Rectal smooth muscle tissue (tissue), 1 donor: ENCODE measurements around the gene AP3S1.

Experiments used
- H3K27ac ChIP-seq: one replicate; pipeline ENCODE4 v1.7.0; 2013; ENCODE audit warnings: low read depth, low read length, inconsistent platforms
- H3K27me3 ChIP-seq: one replicate; pipeline ENCODE4 v1.7.0; 2013; ENCODE audit warnings: low read length; ENCODE audit not compliant: control insufficient read depth, insufficient read depth
- H3K36me3 ChIP-seq: one replicate; pipeline ENCODE4 v1.7.0; 2013; ENCODE audit warnings: low read length; ENCODE audit not compliant: control insufficient read depth, insufficient read depth
- H3K4me1 ChIP-seq: one replicate; pipeline ENCODE4 v1.7.0; 2013; ENCODE audit warnings: low read length; ENCODE audit not compliant: control insufficient read depth, insufficient read depth
- H3K4me3 ChIP-seq: one replicate; pipeline ENCODE4 v1.7.0; 2013; ENCODE audit warnings: low read length
- H3K9ac ChIP-seq: one replicate; pipeline ENCODE4 v1.7.0; 2013; ENCODE audit warnings: low read length

The AP3S1 gene

GRCh38 chr5:115961381-115962238 is 119.9 kb downstream of the AP3S1 start:
- H3K36me3 ChIP-seq, result no peaks in the 10 kb centered on the region
- H3K4me1 ChIP-seq, result no peaks in the 10 kb centered on the region
- H3K27me3 ChIP-seq, result peaks cover 22% of the 10 kb centered on the region
- H3K9ac ChIP-seq, result no peak overlapping the region
- H3K27ac ChIP-seq, result no peak overlapping the region
- H3K4me3 ChIP-seq, result peak overlapping the region; percentile 7

- no peak within 1 kb of the TSS for H3K9ac ChIP-seq
These were observed 120.5 kb downstream of the AP3S1 start, which contains the start of gene LVRN for GRCh38 chr5:115962239-115962564. Gene LVRN, plus strand, starts transcription at chr5:115962475. Its CDS starts 143 bp downstream, at chr5:115962618.

GRCh38 chr5:115962565-115963402 is 121.0 kb downstream of the AP3S1 start:
- H3K36me3 ChIP-seq, result no peaks in the 10 kb centered on the region
- peak overlapping the region; percentile 52 for H3K4me3 ChIP-seq
- H3K9ac ChIP-seq, result no peak overlapping the region
- no peaks in the 10 kb centered on the region for H3K4me1 ChIP-seq
- peaks cover 22% of the 10 kb centered on the region for H3K27me3 ChIP-seq
- no peak overlapping the region for H3K27ac ChIP-seq

More at GRCh38 chr5:115962239-115962564, 120.5 kb downstream of the AP3S1 start, which contains the start of gene LVRN:
- peaks cover 22% of the 10 kb centered on the region for H3K27me3 ChIP-seq
- H3K27ac ChIP-seq, result no peak within 1 kb of the TSS
- H3K4me3 ChIP-seq, result peak within 1 kb of the TSS; percentile 52
- H3K4me1 ChIP-seq, result no peaks in the 10 kb centered on the region
- H3K36me3 ChIP-seq, result no peaks in the 10 kb centered on the region

GRCh38 chr5:115963566-115963965 is 121.8 kb downstream of the AP3S1 start:
- peaks cover 22% of the 10 kb centered on the region for H3K27me3 ChIP-seq
- no peaks in the 10 kb centered on the region for H3K4me1 ChIP-seq
- no peak overlapping the region for H3K9ac ChIP-seq
- H3K4me3 ChIP-seq, result peak overlapping the region; percentile 7
- no peak overlapping the region for H3K27ac ChIP-seq
- H3K36me3 ChIP-seq, result no peaks in the 10 kb centered on the region
